Measurements from ENCODE around the gene TBC1D1. TPM values are rescaled to one million over a fixed set of nuclear protein-coding genes. Genes with fewer than 3 reads are reported as not detected.

The TBC1D1 gene
- total and polyA plus RNA-seq, 2 donors = 74.7 to 115 TPM

- no peak for DNase-seq (ENCODE audit: extremely low spot score)
- Histone ChIP-seq H3K27ac (ENCODE audit: low read depth) (no peak overlapping the region), H3K4me1 (ENCODE audit: insufficient read depth) (no peaks in the 10 kb centered on the region), H3K4me3 (ENCODE audit: low read depth, low read length) (no peak overlapping the region), H3K36me3 (ENCODE audit: insufficient read depth) (no peaks in the 10 kb centered on the region)
- 49% methylated on average over 1 of the region's 1 CpG for WGBS
Observed at GRCh38 chr4:38157592-38157991, 266.7 kb downstream of the TBC1D1 start.

GRCh38 chr4:38160487-38161207, 269.8 kb downstream of the TBC1D1 start:
- 47% methylated on average over 3 of the region's 3 CpGs for WGBS
- no peaks in the 10 kb centered on the region for H3K4me1 ChIP-seq (ENCODE audit: insufficient read depth)

GRCh38 chr4:38161208-38162113, 270.6 kb downstream of the TBC1D1 start:
- Histone ChIP-seq H3K4me3 (ENCODE audit: low read depth, low read length) (no peak overlapping the region), H3K27ac (ENCODE audit: low read depth) (no peak overlapping the region), H3K36me3 (ENCODE audit: insufficient read depth) (no peaks in the 10 kb centered on the region), H3K4me1 (ENCODE audit: insufficient read depth) (no peaks in the 10 kb centered on the region)
- 83% methylated on average over 5 of the region's 5 CpGs for WGBS
- DNase-seq (ENCODE audit: extremely low spot score) = no peak

More at GRCh38 chr4:38160487-38161207, 269.8 kb downstream of the TBC1D1 start:
- Histone ChIP-seq H3K36me3 (ENCODE audit: insufficient read depth) (no peaks in the 10 kb centered on the region), H3K4me3 (ENCODE audit: low read depth, low read length) (no peak overlapping the region), H3K27ac (ENCODE audit: low read depth) (no peak overlapping the region)
- no peak for DNase-seq (ENCODE audit: extremely low spot score)

- Histone ChIP-seq H3K4me3 (ENCODE audit: low read depth, low read length) (no peak overlapping the region), H3K36me3 (ENCODE audit: insufficient read depth) (no peaks in the 10 kb centered on the region), H3K4me1 (ENCODE audit: insufficient read depth) (no peaks in the 10 kb centered on the region), H3K27ac (ENCODE audit: low read depth) (no peak overlapping the region)
- 74% methylated on average over 4 of the region's 4 CpGs for WGBS
- no peak for DNase-seq (ENCODE audit: extremely low spot score)
Observed at GRCh38 chr4:38162240-38162784, 271.4 kb downstream of the TBC1D1 start.

- H3K36me3 ChIP-seq (ENCODE audit: insufficient read depth) = no peaks in the 10 kb centered on the region
- DNase-seq (ENCODE audit: extremely low spot score) = no peak
- H3K27ac ChIP-seq (ENCODE audit: low read depth) = no peak overlapping the region
- no peak overlapping the region for H3K4me3 ChIP-seq (ENCODE audit: low read depth, low read length)
- WGBS = 85% methylated on average over 5 of the region's 5 CpGs
- no peaks in the 10 kb centered on the region for H3K4me1 ChIP-seq (ENCODE audit: insufficient read depth)
Observed at GRCh38 chr4:38163216-38164006, 272.5 kb downstream of the TBC1D1 start.

- DNase-seq (ENCODE audit: extremely low spot score) = no peak
- WGBS = 97% methylated on average over 3 of the region's 3 CpGs
- no peaks in the 10 kb centered on the region for H3K36me3 ChIP-seq (ENCODE audit: insufficient read depth)
- no peaks in the 10 kb centered on the region for H3K4me1 ChIP-seq (ENCODE audit: insufficient read depth)
- H3K4me3 ChIP-seq (ENCODE audit: low read depth, low read length) = no peak overlapping the region
- H3K27ac ChIP-seq (ENCODE audit: low read depth) = no peak overlapping the region
Observed at GRCh38 chr4:38164346-38164745, 273.5 kb downstream of the TBC1D1 start.

GRCh38 chr4:38166082-38166481, 275.2 kb downstream of the TBC1D1 start:
- no peak for DNase-seq (ENCODE audit: extremely low spot score)
- no peaks in the 10 kb centered on the region for H3K4me1 ChIP-seq (ENCODE audit: insufficient read depth)
- H3K4me3 ChIP-seq (ENCODE audit: low read depth, low read length) = no peak overlapping the region
- no peaks in the 10 kb centered on the region for H3K36me3 ChIP-seq (ENCODE audit: insufficient read depth)
- no peak overlapping the region for H3K27ac ChIP-seq (ENCODE audit: low read depth)
- WGBS = 73% methylated on average over 6 of the region's 6 CpGs

GRCh38 chr4:38166768-38167167, 275.9 kb downstream of the TBC1D1 start:
- WGBS = 48% methylated on average over 3 of the region's 3 CpGs

GRCh38 chr4:38167973-38168372, 277.1 kb downstream of the TBC1D1 start:
- H3K4me1 ChIP-seq (ENCODE audit: insufficient read depth) = no peaks in the 10 kb centered on the region
- no peaks in the 10 kb centered on the region for H3K36me3 ChIP-seq (ENCODE audit: insufficient read depth)
- WGBS = 82% methylated on average over 4 of the region's 4 CpGs
- no peak overlapping the region for H3K27ac ChIP-seq (ENCODE audit: low read depth)
- DNase-seq (ENCODE audit: extremely low spot score) = no peak
- no peak overlapping the region for H3K4me3 ChIP-seq (ENCODE audit: low read depth, low read length)

More at GRCh38 chr4:38166768-38167167, 275.9 kb downstream of the TBC1D1 start:
- Histone ChIP-seq H3K27ac (ENCODE audit: low read depth) (no peak overlapping the region), H3K4me3 (ENCODE audit: low read depth, low read length) (no peak overlapping the region), H3K4me1 (ENCODE audit: insufficient read depth) (no peaks in the 10 kb centered on the region), H3K36me3 (ENCODE audit: insufficient read depth) (no peaks in the 10 kb centered on the region)
- no peak for DNase-seq (ENCODE audit: extremely low spot score)

GRCh38 chr4:38169524-38169923, 278.6 kb downstream of the TBC1D1 start:
- 49% methylated on average over 5 of the region's 5 CpGs for WGBS
- Histone ChIP-seq H3K36me3 (ENCODE audit: insufficient read depth) (no peaks in the 10 kb centered on the region), H3K27ac (ENCODE audit: low read depth) (no peak overlapping the region), H3K4me1 (ENCODE audit: insufficient read depth) (no peaks in the 10 kb centered on the region), H3K4me3 (ENCODE audit: low read depth, low read length) (no peak overlapping the region)
- no peak for DNase-seq (ENCODE audit: extremely low spot score)

GRCh38 chr4:38170338-38171169, 279.7 kb downstream of the TBC1D1 start:
- DNase-seq (ENCODE audit: extremely low spot score) = no peak
- H3K27ac ChIP-seq (ENCODE audit: low read depth) = no peak overlapping the region

GRCh38 chr4:38172078-38172477, 281.2 kb downstream of the TBC1D1 start:
- 89% methylated on average over 6 of the region's 6 CpGs for WGBS
- Histone ChIP-seq H3K36me3 (ENCODE audit: insufficient read depth) (no peaks in the 10 kb centered on the region), H3K27ac (ENCODE audit: low read depth) (no peak overlapping the region), H3K4me1 (ENCODE audit: insufficient read depth) (no peaks in the 10 kb centered on the region), H3K4me3 (ENCODE audit: low read depth, low read length) (no peak overlapping the region)
- DNase-seq (ENCODE audit: extremely low spot score) = no peak

More at GRCh38 chr4:38170338-38171169, 279.7 kb downstream of the TBC1D1 start:
- 82% methylated on average over 7 of the region's 7 CpGs for WGBS
- Histone ChIP-seq H3K4me3 (ENCODE audit: low read depth, low read length) (no peak overlapping the region), H3K36me3 (ENCODE audit: insufficient read depth) (no peaks in the 10 kb centered on the region), H3K4me1 (ENCODE audit: insufficient read depth) (no peaks in the 10 kb centered on the region)

Measured in urinary bladder (tissue), 4 donors.